ENCODE data around the gene SFXN5.

Gene SFXN5

GRCh38 chr2:72951303-72952095, 120.0 kb downstream of the SFXN5 start:
- TF ChIP-seq JUND (IDR thresholded peaks at IDR 0.05; ENCODE audit: low read depth): no peak
- in situ Hi-C loops (cut with HindIII; ENCODE audit: low pct_unique_long_range_greater_than_20kb, low sequenced_read_pairs): no loop called here
- DNase-seq (ENCODE audit: low read depth in 1 of 2, low spot score in 1 of 2): no peak

GRCh38 chr2:72950558-72951255, 120.8 kb downstream of the SFXN5 start:
- in situ Hi-C loops (cut with HindIII; ENCODE audit: low pct_unique_long_range_greater_than_20kb, low sequenced_read_pairs): no loop called here
- no peak for TF ChIP-seq JUND (IDR thresholded peaks at IDR 0.05; ENCODE audit: low read depth)

GRCh38 chr2:72949642-72950041, 121.9 kb downstream of the SFXN5 start:
- in situ Hi-C loops (cut with HindIII; ENCODE audit: low pct_unique_long_range_greater_than_20kb, low sequenced_read_pairs): no loop called here
- no peak for TF ChIP-seq JUND (IDR thresholded peaks at IDR 0.05; ENCODE audit: low read depth)
- no peak for DNase-seq (ENCODE audit: low read depth in 1 of 2, low spot score in 1 of 2)

More at GRCh38 chr2:72950558-72951255, 120.8 kb downstream of the SFXN5 start:
- no peak for DNase-seq (ENCODE audit: low read depth in 1 of 2, low spot score in 1 of 2)

- in situ Hi-C loops (cut with HindIII; ENCODE audit: low pct_unique_long_range_greater_than_20kb, low sequenced_read_pairs): no loop called here
- DNase-seq (ENCODE audit: low read depth in 1 of 2, low spot score in 1 of 2): no peak
- no peak for TF ChIP-seq JUND (IDR thresholded peaks at IDR 0.05; ENCODE audit: low read depth)
These were observed 122.5 kb downstream of the SFXN5 start for GRCh38 chr2:72949045-72949444.

GRCh38 chr2:72947952-72948830, 123.3 kb downstream of the SFXN5 start:
- no peak for DNase-seq (ENCODE audit: low read depth in 1 of 2, low spot score in 1 of 2)
- in situ Hi-C loops (cut with HindIII; ENCODE audit: low pct_unique_long_range_greater_than_20kb, low sequenced_read_pairs): no loop called here
- TF ChIP-seq JUND (IDR thresholded peaks at IDR 0.05; ENCODE audit: low read depth): no peak

GRCh38 chr2:72946466-72946865, 125.0 kb downstream of the SFXN5 start:
- no peak for DNase-seq (ENCODE audit: low read depth in 1 of 2, low spot score in 1 of 2)
- no peak for TF ChIP-seq JUND (IDR thresholded peaks at IDR 0.05; ENCODE audit: low read depth)
- in situ Hi-C loops (cut with HindIII; ENCODE audit: low pct_unique_long_range_greater_than_20kb, low sequenced_read_pairs): no loop called here

GRCh38 chr2:72945450-72946019, 126.0 kb downstream of the SFXN5 start:
- TF ChIP-seq JUND (IDR thresholded peaks at IDR 0.05; ENCODE audit: low read depth): no peak
- no peak for DNase-seq (ENCODE audit: low read depth in 1 of 2, low spot score in 1 of 2)
- in situ Hi-C loops (cut with HindIII; ENCODE audit: low pct_unique_long_range_greater_than_20kb, low sequenced_read_pairs): no loop called here

- in situ Hi-C loops (cut with HindIII; ENCODE audit: low pct_unique_long_range_greater_than_20kb, low sequenced_read_pairs): no loop called here
- TF ChIP-seq JUND (IDR thresholded peaks at IDR 0.05; ENCODE audit: low read depth): no peak
- no peak for DNase-seq (ENCODE audit: low read depth in 1 of 2, low spot score in 1 of 2)
These were observed 126.6 kb downstream of the SFXN5 start for GRCh38 chr2:72944804-72945449.

GRCh38 chr2:72943540-72944395, 127.7 kb downstream of the SFXN5 start:
- in situ Hi-C loops (cut with HindIII; ENCODE audit: low pct_unique_long_range_greater_than_20kb, low sequenced_read_pairs): no loop called here
- TF ChIP-seq JUND (IDR thresholded peaks at IDR 0.05; ENCODE audit: low read depth): no peak
- DNase-seq (ENCODE audit: low read depth in 1 of 2, low spot score in 1 of 2): no peak

GRCh38 chr2:72942881-72943418, 128.6 kb downstream of the SFXN5 start:
- no peak for TF ChIP-seq JUND (IDR thresholded peaks at IDR 0.05; ENCODE audit: low read depth)
- DNase-seq (ENCODE audit: low read depth in 1 of 2, low spot score in 1 of 2): no peak
- in situ Hi-C loops (cut with HindIII; ENCODE audit: low pct_unique_long_range_greater_than_20kb, low sequenced_read_pairs): no loop called here

GRCh38 chr2:72942293-72942692, 129.2 kb downstream of the SFXN5 start:
- in situ Hi-C loops (cut with HindIII; ENCODE audit: low pct_unique_long_range_greater_than_20kb, low sequenced_read_pairs): no loop called here
- TF ChIP-seq JUND (IDR thresholded peaks at IDR 0.05; ENCODE audit: low read depth): no peak
- no peak for DNase-seq (ENCODE audit: low read depth in 1 of 2, low spot score in 1 of 2)
